HUES6 (cell line): ENCODE results near the gene CSNK1G3.
"Not testable (repeated sequence)": the region's sequence is repeated elsewhere in the genome, so short reads cannot be mapped to it uniquely, and the experiment has no call there.

Source experiments
- H3K27ac ChIP-seq: 2 replicates; pipeline ENCODE4 v1.7.0; 2013; ENCODE audit warnings: low read depth, mild to moderate bottlenecking, low read length, inconsistent platforms
- H3K27me3 ChIP-seq: 2 replicates; pipeline ENCODE4 v1.6.1; 2013; ENCODE audit warnings: low read length; ENCODE audit not compliant: control insufficient read depth, insufficient read depth
- H3K36me3 ChIP-seq: 2 replicates; pipeline ENCODE4 v1.6.1; 2013; ENCODE audit warnings: low read length; ENCODE audit not compliant: control insufficient read depth, insufficient read depth
- H3K4me1 ChIP-seq: 2 replicates; pipeline ENCODE4 v1.6.1; 2013; ENCODE audit warnings: low read length; ENCODE audit not compliant: control insufficient read depth, insufficient read depth
- H3K4me3 ChIP-seq: 2 replicates; pipeline ENCODE4 v1.5.1; 2013; ENCODE audit warnings: low read depth, low read length
- H3K9ac ChIP-seq: one replicate; pipeline ENCODE4 v1.6.1; 2013; ENCODE audit warnings: mild to moderate bottlenecking, low read length
- H3K9me3 ChIP-seq: 2 replicates; pipeline ENCODE4 v1.6.1; 2013; ENCODE audit warnings: low read depth, low read length; ENCODE audit not compliant: control insufficient read depth, insufficient read depth

CSNK1G3 gene

DNA sequence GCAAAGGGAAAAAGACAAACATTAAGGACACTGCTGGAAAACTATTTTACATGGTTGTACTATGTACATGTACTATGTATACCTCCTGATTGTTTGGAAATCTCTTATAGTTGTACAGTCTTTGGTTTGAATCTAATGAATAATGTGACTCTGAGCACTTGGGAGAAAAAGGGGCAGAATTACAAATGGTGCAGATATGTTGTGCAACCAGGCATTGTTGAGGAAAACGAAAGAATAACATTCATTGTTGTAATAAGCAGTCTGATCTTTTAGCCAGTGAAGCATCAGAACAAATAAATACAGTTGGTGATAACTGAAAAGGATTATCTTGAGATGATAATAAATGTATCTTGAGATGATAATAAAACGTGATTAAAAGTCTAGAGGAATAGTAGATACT, 87.2 kb downstream of the CSNK1G3 start:
- peaks cover 3% of the 10 kb centered on the region; the same call in 1 of the 2 replicates for H3K36me3 ChIP-seq
- H3K4me3 ChIP-seq, result no peak overlapping the region
- H3K27me3 ChIP-seq, result no peaks in the 10 kb centered on the region
- H3K27ac ChIP-seq, result no peak overlapping the region
- no peak overlapping the region for H3K9ac ChIP-seq
- no peaks in the 10 kb centered on the region for H3K4me1 ChIP-seq
- H3K9me3 ChIP-seq, result no peaks in the 10 kb centered on the region

DNA sequence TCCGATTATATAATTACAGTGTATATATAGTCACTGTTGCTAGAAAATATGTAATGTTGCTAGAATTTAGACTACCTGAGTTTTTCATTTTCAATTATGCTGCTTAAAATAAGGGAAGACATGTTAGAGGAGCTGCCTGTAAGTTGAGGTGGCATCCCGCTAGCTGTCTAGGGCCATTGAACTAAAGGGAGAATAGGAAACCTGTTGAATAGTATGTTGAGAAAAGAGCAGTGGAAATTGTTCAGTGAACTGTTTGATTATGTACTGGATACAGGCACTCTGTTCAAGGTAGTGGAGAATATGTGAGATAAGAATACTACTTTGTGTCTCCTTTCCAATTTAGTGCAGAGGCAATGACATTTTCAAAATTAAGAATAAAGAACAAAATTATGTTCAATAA, 89.6 kb downstream of the CSNK1G3 start:
- H3K27ac ChIP-seq, result no peak overlapping the region

DNA sequence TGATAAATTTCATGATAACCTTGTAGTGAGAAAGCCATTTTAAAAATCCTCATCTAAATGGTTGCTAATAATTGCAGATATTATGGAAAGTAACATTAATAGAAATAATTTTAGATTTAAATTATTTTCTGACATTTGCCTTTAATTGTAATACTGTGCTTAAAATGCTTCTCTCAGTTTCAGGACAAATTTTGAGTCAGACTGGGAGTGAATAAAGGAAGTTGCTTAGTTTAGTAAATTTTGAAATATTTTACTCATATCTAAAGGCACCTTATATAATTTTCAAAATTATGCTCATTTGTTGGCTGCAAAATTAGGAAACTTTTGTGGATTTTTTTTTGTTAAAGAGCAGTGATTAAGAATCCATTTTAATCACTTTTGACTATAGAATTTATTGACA, 93.8 kb downstream of the CSNK1G3 start:
- peaks cover 7% of the 10 kb centered on the region for H3K36me3 ChIP-seq
- no peak overlapping the region for H3K9ac ChIP-seq
- no peaks in the 10 kb centered on the region for H3K9me3 ChIP-seq
- no peaks in the 10 kb centered on the region for H3K4me1 ChIP-seq
- H3K27ac ChIP-seq, result no peak overlapping the region
- H3K4me3 ChIP-seq, result no peak overlapping the region
- H3K27me3 ChIP-seq, result no peaks in the 10 kb centered on the region

More for the DNA sequence above, 89.6 kb downstream of the CSNK1G3 start:
- Histone ChIP-seq H3K4me1 (no peaks in the 10 kb centered on the region), H3K4me3 (no peak overlapping the region), H3K9ac (no peak overlapping the region), H3K27me3 (no peaks in the 10 kb centered on the region), H3K36me3 (peaks cover 6% of the 10 kb centered on the region), H3K9me3 (no peaks in the 10 kb centered on the region)

DNA sequence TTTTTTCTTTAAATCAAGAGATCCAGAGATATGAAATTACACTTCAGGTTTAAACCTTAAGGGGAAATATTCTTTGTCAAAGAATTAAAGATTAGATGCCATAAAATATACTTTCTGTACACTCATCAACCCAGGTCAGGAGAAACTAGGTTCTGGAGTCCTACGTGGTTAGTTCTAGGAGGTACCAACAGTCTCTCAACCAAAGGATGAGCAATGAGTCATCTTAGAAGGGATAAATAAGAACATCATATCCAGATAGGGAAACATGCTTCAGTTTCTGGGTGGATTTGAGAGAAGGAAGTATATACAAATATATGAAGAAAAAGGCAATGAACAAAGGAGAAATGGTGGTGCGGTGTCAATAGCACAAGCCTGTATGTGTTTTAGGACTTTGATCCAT, 98.2 kb downstream of the CSNK1G3 start:
- H3K9me3 ChIP-seq, result no peaks in the 10 kb centered on the region
- no peak overlapping the region for H3K9ac ChIP-seq
- H3K4me1 ChIP-seq, result no peaks in the 10 kb centered on the region
- H3K27ac ChIP-seq, result no peak overlapping the region
- peaks cover 21% of the 10 kb centered on the region for H3K36me3 ChIP-seq
- no peak overlapping the region for H3K4me3 ChIP-seq
- no peaks in the 10 kb centered on the region for H3K27me3 ChIP-seq

DNA sequence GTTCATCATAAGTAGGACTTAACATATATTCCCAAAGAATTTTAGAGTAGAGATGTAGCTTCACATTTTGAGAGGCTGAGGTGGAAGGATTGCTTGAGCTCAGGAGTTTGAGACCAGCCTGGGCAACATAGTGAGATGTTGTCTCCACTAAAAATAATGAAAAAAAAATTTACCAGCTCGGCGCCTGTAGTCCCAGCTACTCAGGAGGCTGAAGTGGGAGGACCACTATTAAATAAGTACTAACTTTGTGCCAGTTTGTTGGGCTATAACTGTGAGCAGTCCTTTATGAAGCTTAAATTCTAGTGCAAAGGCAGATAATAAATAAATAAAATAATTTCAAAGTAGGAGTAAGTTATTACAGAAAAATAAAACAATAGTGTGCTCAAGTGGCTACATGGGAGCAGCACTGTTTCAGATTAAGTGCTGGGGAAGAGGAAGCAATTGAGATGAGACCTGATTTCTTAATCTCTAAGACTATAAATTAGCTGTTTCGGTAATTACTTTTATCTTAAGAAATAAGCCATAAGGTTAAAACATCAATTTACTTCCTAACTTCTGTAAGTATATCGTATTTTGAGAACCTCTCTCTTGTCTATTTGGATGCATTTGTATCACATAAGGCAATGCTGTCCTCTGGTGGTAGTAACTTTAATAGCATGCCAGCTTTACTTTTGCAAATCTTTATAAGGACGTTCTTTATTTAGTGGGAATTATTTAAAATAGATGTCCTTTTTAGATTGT, 98.9 kb downstream of the CSNK1G3 start:
- no peak overlapping the region for H3K4me3 ChIP-seq
- no peak overlapping the region for H3K27ac ChIP-seq
- H3K27me3 ChIP-seq, result no peaks in the 10 kb centered on the region
- H3K4me1 ChIP-seq, result no peaks in the 10 kb centered on the region
- no peaks in the 10 kb centered on the region for H3K9me3 ChIP-seq
- H3K36me3 ChIP-seq, result peaks cover 17% of the 10 kb centered on the region
- no peak overlapping the region for H3K9ac ChIP-seq

DNA sequence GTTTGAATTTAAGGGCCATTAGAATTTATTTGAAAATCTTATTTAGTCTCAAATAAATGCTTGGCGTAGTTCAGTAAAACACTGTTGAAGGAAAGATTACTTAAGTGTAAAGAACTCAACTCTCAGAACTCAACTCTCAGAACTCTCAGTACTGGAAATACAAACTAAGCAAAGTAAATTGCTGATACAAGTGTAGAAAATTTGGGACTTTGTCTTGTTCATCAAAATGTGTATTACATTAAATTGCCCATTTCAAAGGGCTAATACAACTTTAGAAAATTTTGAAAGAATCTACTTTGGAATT, 99.4 kb downstream of the CSNK1G3 start:
- Histone ChIP-seq H3K27ac (no peak overlapping the region), H3K36me3 (peaks cover 17% of the 10 kb centered on the region), H3K9me3 (no peaks in the 10 kb centered on the region)

DNA sequence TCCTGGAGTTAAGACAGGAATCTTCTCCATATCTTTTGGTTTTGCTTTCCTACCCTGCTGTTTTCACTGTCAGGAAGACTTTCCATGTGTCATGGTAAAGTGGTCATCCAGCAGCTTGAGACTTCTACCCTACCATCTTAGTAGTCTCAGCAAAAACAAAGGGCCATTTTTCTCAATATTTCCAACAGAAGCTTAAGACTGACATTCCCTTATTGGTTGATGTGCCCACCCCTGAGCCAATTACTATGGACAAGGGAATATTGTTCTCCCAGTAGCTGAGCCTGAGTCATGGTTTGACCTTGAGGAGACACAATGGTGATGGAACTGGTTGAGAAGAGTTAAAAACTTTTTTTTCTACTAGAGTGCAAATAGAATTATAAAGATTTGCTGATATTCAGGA, 105.6 kb downstream of the CSNK1G3 start:
- H3K27me3 ChIP-seq, result no peaks in the 10 kb centered on the region
- H3K27ac ChIP-seq, result no peak overlapping the region
- H3K4me3 ChIP-seq, result no peak overlapping the region
- H3K9me3 ChIP-seq, result no peaks in the 10 kb centered on the region
- peaks cover 22% of the 10 kb centered on the region for H3K36me3 ChIP-seq
- no peaks in the 10 kb centered on the region for H3K4me1 ChIP-seq
- H3K9ac ChIP-seq, result no peak overlapping the region

More for the DNA sequence above, 99.4 kb downstream of the CSNK1G3 start:
- no peaks in the 10 kb centered on the region for H3K4me1 ChIP-seq
- no peak overlapping the region for H3K9ac ChIP-seq
- no peaks in the 10 kb centered on the region for H3K27me3 ChIP-seq
- H3K4me3 ChIP-seq, result no peak overlapping the region

DNA sequence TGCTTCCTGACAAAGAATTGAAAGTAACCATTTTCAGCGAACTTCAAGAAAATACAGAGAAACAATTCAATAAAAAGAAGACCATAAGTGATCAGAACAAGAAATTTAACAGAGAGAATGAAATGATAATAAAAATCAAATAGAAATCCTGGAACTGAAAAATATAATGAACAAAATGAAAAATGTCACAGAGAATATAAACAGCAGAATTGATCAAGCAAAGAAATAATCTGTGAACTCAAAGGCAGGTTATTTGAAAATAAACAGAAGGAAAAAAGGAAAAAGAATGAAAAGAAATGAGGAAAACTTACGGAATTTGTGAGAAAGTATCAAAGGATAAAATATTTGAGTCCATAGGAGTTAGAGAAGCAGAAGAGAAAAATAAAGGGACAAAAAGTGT, 114.1 kb downstream of the CSNK1G3 start:
- peaks cover 15% of the 10 kb centered on the region for H3K9me3 ChIP-seq
- H3K4me3 ChIP-seq, result no peak overlapping the region
- no peaks in the 10 kb centered on the region for H3K27me3 ChIP-seq
- H3K36me3 ChIP-seq, result no peaks in the 10 kb centered on the region
- no peak overlapping the region for H3K27ac ChIP-seq
- no peak overlapping the region for H3K9ac ChIP-seq
- no peaks in the 10 kb centered on the region for H3K4me1 ChIP-seq

DNA sequence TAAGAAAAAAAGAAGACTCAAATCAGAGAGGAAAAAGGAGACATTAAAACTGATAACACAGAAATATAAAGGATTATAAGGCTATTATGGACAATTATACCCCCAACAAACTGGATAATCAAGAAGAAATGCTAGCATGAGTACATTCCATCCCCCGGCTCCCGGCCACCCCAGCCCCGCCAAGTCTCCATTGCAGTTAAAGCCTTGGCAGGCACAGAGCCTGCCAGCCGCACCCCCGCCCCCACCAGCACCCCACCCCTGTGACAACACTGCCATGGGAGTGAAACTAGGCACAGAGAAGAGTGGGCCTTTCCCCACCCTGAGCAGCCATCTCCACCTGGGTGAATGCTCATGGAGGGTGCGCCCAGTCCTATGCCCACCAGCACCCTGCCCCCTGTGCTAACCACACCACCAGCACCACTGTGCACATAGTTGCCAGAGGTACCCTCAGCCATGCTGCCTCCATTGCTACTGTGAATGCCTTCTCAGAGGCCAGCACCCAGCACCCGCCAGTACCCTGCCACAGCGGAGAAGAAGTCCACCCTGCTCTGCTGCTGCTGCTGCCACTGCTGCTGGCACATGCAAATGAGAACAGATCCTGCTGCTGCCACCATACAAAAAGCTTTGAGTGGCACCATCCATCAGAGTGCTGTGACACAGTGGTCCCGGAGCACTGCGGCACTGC, 117.0 kb downstream of the CSNK1G3 start:
- no peak overlapping the region for H3K9ac ChIP-seq
- H3K4me3 ChIP-seq, result no peak overlapping the region
- H3K9me3 ChIP-seq, result peaks cover 19% of the 10 kb centered on the region
- no peaks in the 10 kb centered on the region for H3K36me3 ChIP-seq
- no peaks in the 10 kb centered on the region for H3K4me1 ChIP-seq
- no peaks in the 10 kb centered on the region for H3K27me3 ChIP-seq
- H3K27ac ChIP-seq, result no peak overlapping the region

DNA sequence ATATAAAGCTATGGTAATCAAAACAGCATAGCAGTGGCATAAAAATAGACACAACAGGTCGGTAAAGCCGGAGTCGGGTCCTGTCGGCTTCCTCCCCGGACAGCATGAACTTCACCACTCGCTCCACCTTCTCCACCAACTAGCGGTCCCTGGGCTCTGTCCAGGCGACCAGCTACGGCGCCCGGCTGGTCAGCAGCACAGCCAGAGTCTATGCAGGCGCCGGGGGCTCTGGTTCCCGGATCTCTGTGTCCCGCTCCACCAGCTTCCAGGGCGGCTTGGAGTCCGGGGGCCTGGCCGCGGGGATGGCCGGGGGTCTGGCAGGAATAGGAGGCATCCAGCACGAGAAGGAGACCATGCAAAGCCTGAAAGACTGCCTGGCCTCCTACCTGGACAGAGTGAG, 124.0 kb downstream of the CSNK1G3 start:
- peaks cover 12% of the 10 kb centered on the region; the same call in 1 of the 2 replicates for H3K9me3 ChIP-seq
- H3K36me3 ChIP-seq, result no peaks in the 10 kb centered on the region
- no peaks in the 10 kb centered on the region for H3K27me3 ChIP-seq
- no peak overlapping the region for H3K9ac ChIP-seq
- no peaks in the 10 kb centered on the region for H3K4me1 ChIP-seq
- no peak overlapping the region for H3K27ac ChIP-seq
- no peak overlapping the region for H3K4me3 ChIP-seq

DNA sequence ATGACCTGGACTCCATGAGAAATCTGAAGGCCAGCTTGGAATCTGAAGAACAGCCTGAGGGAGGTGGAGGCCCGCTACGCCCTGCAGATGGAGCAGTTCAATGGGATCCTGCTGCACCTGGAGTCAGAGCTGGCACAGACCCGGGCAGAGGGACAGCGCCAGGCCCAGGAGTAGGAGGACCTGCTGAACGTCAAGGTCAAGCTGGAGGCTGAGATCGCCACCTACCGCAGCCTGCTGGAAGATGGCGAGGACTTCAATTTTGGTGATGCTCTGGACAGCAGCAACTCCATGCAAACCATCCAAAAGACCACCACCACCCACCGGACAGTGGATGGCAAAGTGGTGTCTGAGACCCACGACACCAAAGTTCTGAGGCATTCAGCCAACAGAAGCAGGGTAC, 125.1 kb downstream of the CSNK1G3 start:
- H3K9ac ChIP-seq, H3K27ac ChIP-seq, H3K27me3 ChIP-seq, H3K4me1 ChIP-seq, H3K36me3 ChIP-seq, H3K4me3 ChIP-seq: not testable (repeated sequence)
- peaks cover 12% of the 10 kb centered on the region; the same call in 1 of the 2 replicates for H3K9me3 ChIP-seq
